ENCODE results near the gene RSRC2. TPM values are rescaled to one million over a fixed set of nuclear protein-coding genes. Genes with fewer than 3 reads are reported as not detected.
A peak's percentile ranks its signal among the peaks of the same experiment; 100 is the strongest.
"Not testable (repeated sequence)": the region's sequence is repeated elsewhere in the genome, so short reads cannot be mapped to it uniquely, and the experiment has no call there.

The RSRC2 gene
- polyA plus RNA-seq, 5 donors: 163 to 242 (median 223) TPM

DNA sequence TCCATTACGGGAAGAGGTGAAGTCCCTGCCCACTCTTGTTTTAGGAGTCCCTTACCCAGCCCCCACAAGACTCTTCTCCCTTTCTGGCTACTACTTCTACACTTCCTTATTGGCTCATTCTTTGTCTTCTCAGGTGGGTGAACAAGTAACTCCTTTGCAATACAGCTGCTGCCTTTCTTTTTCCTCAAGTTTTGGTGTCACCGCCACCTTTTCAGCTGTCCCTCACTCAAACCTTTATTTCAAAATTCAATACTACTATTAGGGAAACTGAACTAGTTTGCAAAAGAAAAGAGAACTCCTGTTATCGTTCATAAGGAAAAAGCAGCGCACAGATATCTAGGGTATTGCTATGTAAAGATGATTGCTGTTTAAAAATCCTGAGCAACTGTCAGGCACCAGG lies 6.1 kb downstream of the RSRC2 start:
- DNase-seq: no peak

DNA sequence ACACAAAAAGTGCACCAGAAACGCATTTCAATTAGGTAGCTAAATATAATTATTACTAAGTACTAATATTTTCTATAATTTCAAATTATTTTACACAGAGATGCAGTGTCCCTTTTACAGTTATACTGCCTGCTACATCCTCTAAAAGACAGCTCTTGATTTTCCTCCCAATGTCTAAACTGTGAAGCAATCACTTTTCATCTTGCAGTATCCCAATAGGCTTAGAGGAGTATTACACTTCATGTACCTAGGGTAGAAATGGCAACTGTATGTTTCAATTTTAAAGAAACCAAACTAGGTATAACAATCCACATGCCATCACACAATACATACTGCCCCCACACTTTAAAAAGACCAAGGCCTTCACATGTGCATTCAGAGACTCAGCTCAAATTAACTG lies 7.3 kb downstream of the RSRC2 start:
- DNase-seq: no peak

DNA sequence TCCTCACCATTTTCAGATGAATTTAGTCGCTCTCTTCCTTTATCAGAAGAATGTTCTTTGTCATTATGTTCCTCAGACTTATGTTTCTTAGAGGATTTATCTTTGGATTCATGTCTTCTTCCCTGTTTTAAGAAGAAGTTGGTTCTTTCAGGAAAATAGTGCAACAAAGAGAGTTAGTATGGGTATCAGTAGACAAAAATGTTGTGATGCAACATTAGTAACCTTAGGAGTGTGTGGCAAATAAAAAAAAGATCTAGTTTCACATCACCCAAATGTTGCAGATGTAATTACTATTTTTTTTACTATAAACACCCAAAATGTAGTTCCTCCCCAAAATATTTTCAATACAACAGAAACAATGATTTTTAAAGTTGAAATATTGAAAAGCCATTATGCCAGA lies 7.8 kb downstream of the RSRC2 start:
- no peak for DNase-seq

DNA sequence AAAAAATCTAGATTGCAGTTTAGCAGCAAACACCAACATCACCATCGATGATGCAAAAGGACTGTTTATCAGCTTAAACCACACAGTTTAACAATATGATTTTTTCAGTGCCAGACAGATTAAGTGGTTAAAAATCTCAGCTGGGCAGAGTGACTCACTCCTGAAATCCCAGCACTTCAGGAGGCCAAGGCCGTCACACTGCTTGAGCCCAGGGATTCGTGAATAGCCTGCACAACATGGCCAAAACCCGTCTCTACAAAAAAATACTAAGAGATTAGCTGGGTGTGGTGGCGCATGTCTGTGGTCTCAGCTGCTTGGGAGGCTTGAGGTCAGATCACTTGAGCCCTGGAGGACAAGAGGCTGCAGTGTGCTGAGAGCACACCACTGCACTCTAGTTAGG lies 8.9 kb downstream of the RSRC2 start:
- DNase-seq: no peak

DNA sequence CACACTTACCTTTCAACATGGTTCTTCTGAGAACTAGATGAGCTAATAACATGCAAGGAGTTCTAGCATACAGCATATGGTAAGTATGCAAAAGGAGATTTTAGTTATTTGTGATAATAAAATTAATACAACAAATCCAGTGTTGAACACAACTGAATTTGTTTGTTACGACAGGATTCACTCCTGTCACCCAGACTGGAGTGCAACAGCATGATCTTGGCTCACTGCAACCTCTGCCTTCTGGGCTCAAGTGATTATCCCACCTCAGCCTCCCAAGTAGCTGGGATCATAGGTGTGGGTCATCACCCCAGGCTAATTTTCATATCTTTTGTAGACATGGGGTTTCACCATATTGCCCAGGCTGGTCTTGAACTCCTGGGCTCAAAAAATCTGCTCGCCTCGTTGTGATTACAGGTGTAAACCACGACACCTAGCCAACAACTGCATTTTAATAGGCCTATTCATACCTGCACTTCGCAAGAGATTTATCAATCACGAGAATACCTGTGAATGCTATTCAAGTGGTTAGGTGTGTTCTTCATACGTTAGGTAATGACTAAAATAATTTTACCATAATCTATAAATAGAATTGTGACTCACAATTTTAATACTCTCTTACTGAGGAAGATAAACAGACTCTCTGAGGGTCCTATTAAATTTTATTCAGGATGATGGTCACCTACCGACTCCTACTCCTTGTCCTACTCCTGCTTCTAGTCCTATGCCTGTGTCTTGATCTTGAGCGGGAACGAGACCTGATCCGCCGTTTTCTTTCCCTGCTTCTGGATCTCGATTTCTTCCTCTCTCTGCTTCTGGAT lies 10.0 kb downstream of the RSRC2 start:
- no peak for DNase-seq

DNA sequence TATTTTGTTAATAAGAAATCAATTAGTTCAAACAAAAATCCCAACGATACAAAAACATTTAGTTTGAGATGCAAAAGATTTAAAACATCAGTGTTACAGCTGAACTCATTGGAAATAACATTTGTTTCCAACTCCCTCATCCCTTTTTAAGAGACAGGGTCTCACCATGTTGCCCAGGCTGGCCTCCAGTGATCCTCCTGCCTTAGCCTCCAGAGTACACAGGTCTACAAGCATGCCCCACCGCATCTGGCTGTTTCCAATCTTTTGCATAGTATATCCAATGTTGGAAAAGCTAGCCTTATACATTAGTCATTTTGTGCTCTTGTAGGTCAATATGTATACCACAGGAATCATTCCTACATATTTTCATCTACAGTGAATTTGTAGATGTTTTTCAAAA lies 11.5 kb downstream of the RSRC2 start:
- DNase-seq: no peak

DNA sequence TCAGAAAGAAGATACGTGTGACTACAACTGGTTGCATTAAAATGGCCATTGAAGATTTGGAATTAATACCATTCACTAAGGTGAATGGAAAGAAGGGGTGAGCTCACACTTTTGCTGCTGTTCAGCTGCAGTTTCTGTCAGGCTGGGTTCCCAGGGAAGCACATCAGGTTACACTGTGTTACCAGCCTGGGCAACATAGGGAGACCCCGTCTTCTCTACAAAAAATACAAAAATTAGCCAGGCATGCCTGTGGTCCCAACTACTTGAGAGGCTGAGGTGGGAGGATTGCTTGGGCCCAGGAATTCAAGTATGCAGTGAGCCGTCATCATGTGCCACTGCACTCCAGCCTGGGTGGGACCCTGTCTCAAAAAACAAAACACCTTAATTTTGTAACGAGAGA lies 13.1 kb downstream of the RSRC2 start:
- DNase-seq: no peak

DNA sequence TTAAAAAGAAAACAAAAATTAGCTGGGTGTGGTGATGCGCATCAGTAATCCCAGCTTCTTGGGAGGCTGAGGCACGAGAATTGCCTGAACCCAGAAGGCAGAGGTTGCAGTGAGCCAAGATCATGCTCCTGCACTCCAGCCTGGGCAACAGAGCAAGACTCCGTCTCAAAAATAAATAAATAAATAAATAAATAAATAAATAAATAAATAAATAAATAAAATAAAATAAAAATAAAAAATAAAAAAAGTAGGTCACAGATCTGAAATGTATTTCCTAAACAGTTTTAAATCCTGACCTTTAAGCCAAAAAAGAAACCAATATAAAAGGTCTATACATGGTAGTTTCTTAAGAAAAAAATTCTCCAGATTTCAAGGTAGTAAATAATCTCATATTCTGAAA lies 13.7 kb downstream of the RSRC2 start:
- DNase-seq: not testable (repeated sequence)

DNA sequence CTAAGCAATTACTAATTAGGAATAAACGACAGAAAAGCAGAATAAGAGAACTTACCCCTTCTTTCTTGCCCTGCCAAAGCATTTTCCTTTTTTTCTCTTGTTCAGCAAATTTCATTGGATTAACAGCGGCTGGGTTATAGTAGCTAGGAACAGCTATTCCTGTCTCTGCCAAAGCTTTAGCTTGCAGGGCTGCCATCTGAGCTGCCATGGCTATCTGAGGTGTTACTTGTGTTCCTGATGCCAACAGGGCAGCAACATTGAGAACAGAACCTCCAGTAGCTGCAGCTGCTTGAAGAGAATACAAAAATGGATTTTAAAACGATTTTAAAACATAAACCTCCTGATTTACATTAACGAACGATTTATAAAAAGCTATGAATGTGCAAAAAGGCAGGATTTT lies 18.6 kb downstream of the RSRC2 start:
- DNase-seq: no peak

DNA sequence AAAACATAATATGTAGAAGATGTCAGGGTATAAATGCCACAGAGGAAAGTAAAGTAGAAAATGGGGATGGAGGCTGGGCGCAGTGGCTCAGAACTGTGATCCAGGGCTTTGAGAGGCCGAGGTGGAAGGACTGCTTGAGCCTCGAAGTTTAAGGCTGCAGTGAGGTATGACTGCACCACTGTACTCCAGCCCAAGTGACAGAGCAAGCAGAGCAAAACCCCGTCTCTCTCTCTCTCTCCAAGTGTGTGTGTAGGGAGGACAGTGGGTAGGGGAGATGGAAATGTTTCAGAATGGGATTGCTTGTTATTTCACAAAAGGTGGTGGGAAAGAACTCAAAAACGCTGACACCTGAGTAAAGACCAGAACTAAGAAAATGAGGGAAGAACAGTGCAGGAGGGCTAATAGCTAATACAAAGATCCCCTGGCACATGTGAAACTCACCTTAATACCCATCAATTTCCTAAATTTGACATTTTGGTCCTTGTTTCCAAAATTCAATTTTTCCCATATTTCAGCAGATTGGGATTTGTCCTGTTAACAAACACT lies 20.3 kb downstream of the RSRC2 start:
- no peak for DNase-seq

DNA sequence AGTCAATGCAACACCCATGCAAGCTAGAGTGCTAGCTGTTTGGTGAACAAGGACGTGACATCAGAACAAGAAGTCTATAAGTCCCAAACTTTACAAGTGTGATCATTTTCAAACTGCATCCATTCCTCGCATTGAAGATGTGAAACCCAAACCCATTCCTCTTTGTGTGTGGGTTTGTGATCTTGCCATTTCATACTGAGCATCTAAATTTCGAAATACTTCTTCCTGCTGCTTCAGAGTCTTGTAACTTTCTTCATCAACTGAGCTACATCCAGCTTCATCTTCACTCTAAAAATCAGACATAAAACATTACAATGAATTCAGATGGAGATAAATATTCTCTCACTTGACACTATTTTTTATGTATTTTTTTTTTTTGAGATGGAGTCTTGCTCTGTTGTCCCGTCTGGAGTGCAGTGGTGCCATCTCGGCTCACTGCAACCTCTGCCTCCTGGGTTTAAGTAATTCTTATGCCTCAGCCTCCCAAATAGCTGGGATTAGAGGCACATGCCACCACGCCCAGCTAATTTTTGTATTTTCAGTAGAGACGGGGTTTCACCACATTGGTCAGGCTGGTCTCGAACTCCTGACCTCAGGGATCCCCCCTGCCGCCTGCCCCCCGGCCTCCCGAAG lies 21.2 kb downstream of the RSRC2 start:
- DNase-seq: no peak

DNA sequence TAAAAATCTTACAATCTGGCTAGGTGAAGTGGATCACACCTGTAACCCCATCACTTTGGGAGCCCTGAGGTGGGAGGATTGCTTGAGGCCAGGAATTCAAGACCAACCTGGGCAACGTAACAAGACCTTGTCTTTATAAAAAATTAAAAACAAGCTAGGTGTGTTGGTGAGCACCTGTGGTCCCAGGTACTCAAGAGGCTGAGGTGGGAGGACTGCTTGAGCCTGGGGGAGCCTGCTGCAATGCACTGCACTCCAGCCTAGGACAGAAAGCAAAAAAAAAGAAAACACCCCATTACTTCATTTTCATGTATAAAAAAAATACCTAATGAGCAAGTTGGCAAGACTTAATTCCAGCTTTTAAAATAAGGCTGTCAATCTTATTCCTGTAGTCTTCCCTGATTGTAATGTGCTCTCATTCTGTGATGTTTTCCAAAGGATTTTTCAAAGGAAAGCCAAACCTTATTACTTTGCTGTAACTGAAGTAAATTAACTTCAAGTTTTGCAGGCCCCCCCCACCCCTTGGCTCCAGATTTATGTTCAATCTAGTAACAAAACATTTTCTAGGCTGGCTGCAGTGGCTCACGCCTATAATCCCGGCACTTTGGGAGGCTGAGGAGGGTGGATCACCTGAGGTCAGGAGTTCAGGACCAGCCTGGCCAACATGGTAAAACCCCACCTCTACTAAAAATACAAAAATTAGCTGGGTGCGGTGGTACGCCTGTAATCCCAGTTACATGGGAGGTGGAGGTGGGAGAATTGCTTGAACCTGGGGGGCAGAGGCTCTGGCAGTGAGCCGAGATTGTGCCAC lies 22.7 kb downstream of the RSRC2 start:
- DNase-seq: no peak

DNA sequence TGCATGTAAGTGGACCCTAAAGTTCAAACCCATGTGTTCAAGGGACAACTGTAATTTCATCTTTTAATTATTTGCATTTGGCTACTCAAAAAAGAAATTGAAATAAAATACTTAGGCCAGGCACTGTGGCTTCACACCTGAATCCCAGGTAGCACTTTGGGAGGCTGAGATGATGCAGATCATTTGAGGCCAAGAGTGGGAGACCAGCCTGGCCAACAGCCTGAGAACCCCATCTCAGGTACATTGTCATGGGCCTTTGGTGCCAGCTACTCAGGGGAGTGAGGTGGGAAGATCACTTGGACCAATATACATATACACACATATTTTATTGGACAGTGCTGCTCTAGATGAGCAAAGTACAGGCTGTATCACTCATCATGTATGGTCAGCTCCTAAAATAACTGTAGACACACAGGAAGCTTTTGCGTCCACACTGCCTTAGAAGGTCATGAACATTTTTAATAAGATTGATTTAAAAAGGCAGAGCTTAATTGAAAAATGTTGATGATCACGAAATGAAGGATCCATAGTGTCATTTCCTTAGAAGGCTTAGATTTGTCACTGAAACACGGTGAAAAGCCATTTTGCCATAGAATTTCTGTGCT lies 23.5 kb downstream of the RSRC2 start:
- DNase-seq: no peak

DNA sequence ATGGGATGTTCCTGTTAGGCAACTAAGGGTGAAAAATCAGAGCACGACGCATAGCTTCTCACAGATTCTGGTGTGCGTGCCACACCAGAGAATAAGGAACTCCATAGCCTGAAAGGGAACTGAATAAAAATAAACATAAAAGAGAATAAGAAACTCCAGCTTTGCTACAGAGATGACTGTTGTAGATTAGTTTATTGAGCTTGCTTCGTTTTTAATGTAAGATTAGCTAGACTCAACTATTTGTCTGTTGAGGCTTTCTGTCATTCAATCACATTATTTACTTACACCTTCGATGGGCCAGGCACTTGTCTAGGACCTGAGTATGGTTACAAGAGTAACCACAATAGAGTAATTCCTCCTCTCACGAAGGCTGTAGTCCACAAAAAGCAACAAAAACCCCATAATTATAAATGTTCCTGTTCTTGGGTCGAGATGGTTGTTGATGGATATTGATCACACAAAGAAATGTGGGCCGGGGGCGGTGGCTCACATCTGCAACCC lies 25.2 kb downstream of the RSRC2 start:
- no peak for DNase-seq

DNA sequence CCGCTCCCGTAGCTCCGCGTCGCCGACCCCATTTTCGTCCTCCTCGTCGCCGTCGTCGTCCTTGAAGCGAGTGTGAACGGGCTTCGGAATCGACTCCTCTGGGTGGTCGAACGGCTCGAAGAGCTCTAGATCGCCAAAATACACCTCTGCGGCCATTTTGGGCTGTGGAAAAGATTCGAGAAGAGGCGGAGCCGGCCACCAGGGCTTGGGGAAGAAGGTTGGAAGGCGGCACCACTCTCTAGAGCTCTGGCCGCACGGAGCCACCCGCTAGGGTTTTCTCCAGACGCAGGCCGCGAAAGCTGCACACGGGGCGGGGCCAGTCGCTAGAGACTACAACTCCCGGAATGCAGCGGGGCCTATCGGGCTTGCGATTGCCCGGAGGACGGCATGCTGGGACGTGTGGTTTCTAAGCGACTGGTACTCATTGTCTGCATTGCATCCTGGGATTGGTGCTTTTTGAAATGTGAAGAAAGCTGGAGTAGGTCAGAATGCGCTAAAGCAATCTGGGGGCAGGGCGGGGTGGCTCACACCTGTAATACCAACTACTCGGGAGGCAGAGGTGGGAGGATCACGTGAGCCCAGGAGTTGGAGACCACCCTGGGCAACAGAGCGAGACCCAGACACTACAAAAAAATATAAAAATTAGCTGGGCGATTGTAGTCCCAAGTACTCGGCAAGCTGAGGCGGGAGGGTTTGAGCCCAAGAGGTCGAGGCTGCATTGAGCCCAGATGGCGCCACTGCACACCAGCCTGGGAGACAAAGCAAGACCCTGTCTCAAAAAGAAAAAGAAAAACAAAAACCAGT lies 25.8 kb downstream of the RSRC2 start, which contains the start of gene ZCCHC8:
Gene ZCCHC8, minus strand, starts transcription at position 248 of the 804 bp plus-strand sequence. Its CDS starts 92 bp downstream, at position 156.
- DNase-seq: peak; percentile 96 to 97

DNA sequence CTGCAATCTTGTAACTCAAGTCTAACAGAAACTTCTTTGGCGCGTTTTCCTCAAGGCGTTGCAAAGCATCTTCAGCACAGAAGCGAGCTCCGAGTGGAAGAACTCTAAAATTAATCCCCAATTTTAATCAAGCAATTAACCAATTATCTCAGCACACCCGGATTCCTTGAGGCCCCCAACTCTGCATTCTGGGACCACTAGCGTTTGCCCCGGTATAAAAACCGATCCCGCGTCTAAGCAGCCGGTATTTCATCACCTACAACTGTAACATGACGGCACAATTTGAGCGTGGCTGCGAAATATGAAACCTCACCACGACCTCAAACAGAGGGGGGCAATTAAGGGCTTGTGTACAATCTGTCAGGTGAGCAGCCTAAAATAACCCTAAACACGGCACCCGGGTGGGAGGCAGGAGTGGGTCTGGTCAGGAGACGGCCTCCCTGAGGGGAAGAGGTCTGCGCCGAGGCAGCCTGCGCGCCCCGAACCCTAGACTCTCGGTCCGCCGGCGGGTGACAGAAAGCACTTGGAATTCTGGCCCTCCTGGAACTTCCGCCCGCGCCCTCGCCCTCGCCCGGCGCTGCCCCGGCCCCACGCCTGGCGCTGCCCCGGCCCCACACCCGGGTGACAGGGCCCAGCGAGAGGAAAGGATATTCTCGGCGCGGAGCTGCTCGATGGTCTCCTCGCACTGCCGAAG lies 26.6 kb downstream of the RSRC2 start:
- DNase-seq: peak; percentile 67 to 73

DNA sequence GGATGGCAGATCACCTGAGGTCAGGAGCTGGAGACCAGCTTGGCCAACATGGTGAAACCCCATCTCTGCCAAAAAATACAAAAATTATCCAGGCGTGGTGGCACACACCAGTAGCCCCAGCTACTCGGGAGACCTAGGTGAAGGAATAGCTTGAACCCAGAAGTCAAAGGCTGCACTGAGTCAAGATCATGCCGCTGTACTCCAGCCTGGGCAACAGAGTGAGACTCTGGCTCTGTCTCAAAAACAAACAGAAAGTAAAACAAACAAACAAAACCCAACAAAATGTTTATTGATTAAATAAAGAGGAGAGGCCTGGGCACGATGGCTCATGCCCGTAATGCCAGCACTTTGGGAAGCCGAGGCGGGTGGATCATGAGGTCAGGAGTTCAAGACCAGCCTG lies 31.5 kb downstream of the RSRC2 start:
- DNase-seq: no peak

DNA sequence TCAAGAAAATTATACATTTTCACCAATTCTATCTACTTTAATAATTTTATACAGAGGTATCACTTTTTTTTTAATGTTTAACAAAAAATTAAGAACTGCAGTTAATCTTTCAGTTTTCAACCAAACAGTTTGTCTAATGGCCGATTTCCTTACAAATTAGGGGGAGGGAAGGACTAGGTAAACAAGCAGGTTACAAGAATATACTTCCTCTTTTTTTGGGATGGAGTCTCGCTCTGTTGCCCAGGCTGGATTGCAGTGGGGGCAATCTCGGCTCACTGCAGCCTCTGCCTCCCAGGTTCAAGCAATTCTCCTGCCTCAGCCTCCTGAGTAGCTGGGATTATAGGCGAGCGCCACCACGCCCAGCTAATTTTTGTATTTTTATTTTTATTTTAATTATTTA lies 33.5 kb downstream of the RSRC2 start:
- DNase-seq: not testable (repeated sequence)

DNA sequence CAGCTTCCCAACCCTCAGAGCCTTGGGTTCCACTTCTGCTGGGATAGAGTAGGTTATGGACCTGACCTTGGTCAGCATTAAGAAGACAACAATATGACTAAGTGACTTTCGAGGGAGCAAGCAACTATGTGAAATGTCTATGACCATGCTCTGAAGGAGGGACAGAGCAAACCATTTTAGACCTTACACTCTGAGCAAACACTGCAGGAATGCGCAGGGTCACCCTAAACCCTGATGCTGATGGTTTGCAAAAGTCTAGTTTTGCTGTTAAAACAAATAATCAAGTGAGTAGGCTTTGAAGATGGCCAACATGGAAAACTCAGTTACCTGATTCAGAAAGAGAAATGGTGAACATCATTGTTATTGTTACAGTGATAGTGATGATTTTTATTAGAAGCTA lies 34.7 kb downstream of the RSRC2 start:
- DNase-seq: no peak

DNA sequence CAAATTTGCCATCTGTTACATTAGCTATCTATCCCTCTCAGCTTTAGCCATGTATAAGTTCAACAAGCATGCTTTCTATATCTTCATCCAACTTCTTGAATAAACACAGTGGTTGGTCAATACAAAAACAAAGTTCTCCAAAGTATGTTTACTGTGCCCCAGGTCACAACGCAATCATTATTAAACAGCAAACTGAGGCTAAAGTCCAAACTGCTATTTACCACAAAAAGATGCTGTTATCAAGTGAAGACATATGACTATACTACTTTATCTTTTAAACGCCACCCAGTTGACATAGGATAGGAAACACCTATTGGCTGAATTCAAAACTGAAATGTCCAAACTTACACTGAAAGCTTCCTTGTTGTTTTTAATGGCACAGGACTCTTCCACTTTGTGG lies 37.7 kb downstream of the RSRC2 start:
- DNase-seq: no peak

All from right lung (tissue), 5 donors.